ENCODE results near the gene TRIM26.
"Not testable (repeated sequence)": the region's sequence is repeated elsewhere in the genome, so short reads cannot be mapped to it uniquely, and the experiment has no call there.

The TRIM26 gene

DNA sequence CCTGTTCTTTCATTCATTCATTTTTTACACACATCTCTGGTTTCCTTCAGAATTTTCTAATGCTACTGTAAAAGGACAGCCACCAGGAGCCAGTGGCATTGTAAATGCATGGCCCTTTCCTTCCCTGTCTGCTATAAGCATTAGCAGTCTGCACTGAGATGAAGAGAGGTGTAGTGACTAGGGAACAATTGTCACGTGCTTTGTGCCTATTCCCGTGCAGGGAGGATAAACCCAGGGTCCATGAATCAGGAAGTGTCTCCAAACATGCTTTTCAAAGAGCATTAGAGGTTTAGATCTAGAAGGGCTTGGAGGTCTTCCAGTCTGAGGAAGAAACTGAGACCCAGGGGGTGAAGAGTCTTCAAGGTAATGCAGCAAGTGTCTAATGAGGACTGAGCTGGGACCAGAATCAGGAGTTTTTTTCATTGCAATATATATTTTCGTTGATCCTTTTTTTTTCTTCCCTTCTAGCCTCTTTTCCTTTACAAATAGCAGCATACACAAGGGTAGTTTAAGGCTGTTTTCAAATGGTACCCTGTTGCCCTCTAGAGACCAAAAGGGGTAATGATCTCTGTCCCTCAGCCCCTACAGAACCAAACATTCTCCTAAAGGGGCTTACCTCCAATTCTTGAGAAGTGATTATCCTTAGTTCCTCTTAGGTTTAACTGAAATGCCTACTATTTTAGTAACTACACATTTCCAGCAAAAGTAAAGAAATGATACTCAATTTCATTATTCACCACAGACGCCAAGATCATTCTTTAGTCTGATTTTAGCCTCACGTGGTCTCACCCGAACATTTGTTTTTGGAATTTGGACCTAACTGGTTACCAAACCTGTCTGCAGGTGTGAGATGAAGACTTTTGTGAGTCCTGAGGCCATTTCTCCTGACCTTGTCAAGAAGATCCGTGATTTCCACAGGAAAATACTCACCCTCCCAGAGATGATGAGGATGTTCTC lies 43.3 kb downstream of the TRIM26 start:
- H3K27ac Mint-ChIP-seq: no peak overlapping the region
- no peak overlapping the region for H3K4me3 Mint-ChIP-seq
- H3K4me1 Mint-ChIP-seq (ENCODE audit: low read depth): peaks cover 12% of the 10 kb centered on the region
- no peaks in the 10 kb centered on the region for H3K36me3 Mint-ChIP-seq (ENCODE audit: low read depth)
- no peaks in the 10 kb centered on the region for H3K9me3 Mint-ChIP-seq
- no peak for DNase-seq
- H3K27me3 Mint-ChIP-seq: peaks cover 62% of the 10 kb centered on the region

DNA sequence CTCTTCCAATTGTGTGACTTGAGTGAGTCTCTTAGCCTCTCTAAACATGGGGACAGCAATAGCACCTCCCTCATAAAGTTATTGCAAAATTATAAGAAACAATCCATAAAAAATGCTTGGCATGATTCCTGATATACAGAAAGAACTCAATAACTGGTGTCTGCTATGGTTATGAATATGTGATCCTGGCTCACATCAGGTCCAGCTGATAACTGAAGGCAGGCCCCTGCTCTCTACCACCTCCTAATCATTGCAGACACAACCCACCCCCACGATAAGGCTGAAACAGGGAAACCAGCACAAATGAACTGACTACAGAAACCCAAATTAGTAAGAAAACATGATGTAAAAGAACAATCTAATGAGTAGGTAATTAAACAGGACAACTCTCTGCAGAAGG lies 44.5 kb downstream of the TRIM26 start:
- H3K36me3 Mint-ChIP-seq (ENCODE audit: low read depth): no peaks in the 10 kb centered on the region
- H3K27ac Mint-ChIP-seq: no peak overlapping the region
- peaks cover 12% of the 10 kb centered on the region for H3K4me1 Mint-ChIP-seq (ENCODE audit: low read depth)
- no peaks in the 10 kb centered on the region for H3K9me3 Mint-ChIP-seq
- no peak overlapping the region for H3K4me3 Mint-ChIP-seq
- H3K27me3 Mint-ChIP-seq: peaks cover 64% of the 10 kb centered on the region
- no peak for DNase-seq

- peaks cover 23% of the 10 kb centered on the region for H3K4me1 Mint-ChIP-seq (ENCODE audit: low read depth)
- H3K27ac Mint-ChIP-seq: no peak overlapping the region
- no peak overlapping the region for H3K4me3 Mint-ChIP-seq
- no peaks in the 10 kb centered on the region for H3K9me3 Mint-ChIP-seq
- peaks cover 49% of the 10 kb centered on the region for H3K27me3 Mint-ChIP-seq
- DNase-seq: no peak
- H3K36me3 Mint-ChIP-seq (ENCODE audit: low read depth): no peaks in the 10 kb centered on the region
These were observed 46.1 kb downstream of the TRIM26 start for GRCh38 chr6:30167101-30167500.

- not testable (repeated sequence) for H3K27ac Mint-ChIP-seq; H3K36me3 Mint-ChIP-seq (ENCODE audit: low read depth); DNase-seq; H3K9me3 Mint-ChIP-seq; H3K4me3 Mint-ChIP-seq
- peaks cover 21% of the 10 kb centered on the region for H3K4me1 Mint-ChIP-seq (ENCODE audit: low read depth)
- peaks cover 31% of the 10 kb centered on the region for H3K27me3 Mint-ChIP-seq
These were observed 48.0 kb downstream of the TRIM26 start for GRCh38 chr6:30165238-30165637.

DNA sequence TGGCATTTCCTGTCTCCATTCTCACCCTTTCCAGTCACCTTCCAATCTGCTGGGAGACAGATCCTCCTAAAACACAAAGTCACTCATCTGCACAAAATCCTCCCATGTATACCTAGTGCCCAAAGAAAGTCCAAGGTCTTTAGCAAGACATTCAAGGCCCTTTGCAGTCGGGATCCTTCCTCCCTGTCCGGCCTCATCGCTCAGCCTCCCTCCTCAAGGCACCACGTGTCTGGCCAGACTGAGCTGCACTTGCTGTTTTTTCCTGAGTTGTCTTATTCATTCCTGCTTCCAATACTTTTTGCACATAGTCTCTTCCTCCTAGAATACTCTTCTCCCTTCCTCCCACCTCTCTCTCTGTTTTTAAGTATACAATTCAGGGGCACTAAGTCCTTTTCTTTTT lies 48.5 kb downstream of the TRIM26 start:
- no peaks in the 10 kb centered on the region for H3K9me3 Mint-ChIP-seq
- H3K4me1 Mint-ChIP-seq (ENCODE audit: low read depth): peaks cover 21% of the 10 kb centered on the region
- H3K4me3 Mint-ChIP-seq: no peak overlapping the region
- no peak overlapping the region for H3K27ac Mint-ChIP-seq
- no peaks in the 10 kb centered on the region for H3K36me3 Mint-ChIP-seq (ENCODE audit: low read depth)
- DNase-seq: no peak
- H3K27me3 Mint-ChIP-seq: peaks cover 31% of the 10 kb centered on the region

- no peak overlapping the region for H3K27ac Mint-ChIP-seq
These were observed 49.1 kb downstream of the TRIM26 start for GRCh38 chr6:30163918-30164654.

DNA sequence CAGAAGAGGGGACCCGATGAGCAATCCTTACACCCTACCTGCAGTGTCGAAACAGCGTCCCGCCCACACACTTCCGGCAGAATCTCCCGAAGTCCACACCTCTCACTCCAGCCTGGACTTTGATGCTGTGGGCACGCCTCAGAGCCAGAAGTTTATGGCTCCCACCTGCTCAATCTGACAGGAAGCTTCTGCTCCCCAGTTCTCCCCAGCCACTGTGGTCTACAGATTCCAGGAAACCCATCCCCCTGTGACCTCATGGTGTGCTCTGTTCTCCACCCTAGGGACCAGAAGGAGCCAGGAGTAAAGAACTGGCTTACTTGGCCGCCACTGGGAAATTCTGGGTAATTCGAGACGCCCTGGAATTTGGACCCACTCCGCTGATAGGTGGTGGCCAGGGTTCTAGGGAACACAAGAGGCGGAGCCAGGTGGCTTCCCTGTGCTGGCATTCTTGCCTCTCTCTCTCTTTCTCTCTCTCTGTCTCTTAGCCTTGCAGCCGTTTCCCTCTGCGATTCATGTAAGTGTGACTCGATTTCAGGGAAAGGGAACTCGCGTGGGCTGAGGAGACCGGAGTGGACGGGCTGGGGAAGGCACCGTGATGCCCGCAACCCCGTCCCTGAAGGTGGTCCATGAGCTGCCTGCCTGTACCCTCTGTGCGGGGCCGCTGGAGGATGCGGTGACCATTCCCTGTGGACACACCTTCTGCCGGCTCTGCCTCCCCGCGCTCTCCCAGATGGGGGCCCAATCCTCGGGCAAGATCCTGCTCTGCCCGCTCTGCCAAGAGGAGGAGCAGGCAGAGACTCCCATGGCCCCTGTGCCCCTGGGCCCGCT lies 49.9 kb downstream of the TRIM26 start, which contains the start of gene TRIM15:
Gene TRIM15 (plus strand): TSS at position 457 of the 828 bp plus-strand sequence. CDS start 139 bp downstream, at position 596.
- no peak within 1 kb of the TSS for H3K4me3 Mint-ChIP-seq
- H3K27me3 Mint-ChIP-seq: peaks cover 35% of the 10 kb centered on the region

More at GRCh38 chr6:30163918-30164654, 49.1 kb downstream of the TRIM26 start:
- Mint-ChIP-seq H3K9me3 (no peaks in the 10 kb centered on the region), H3K27me3 (peaks cover 35% of the 10 kb centered on the region), H3K4me1 (ENCODE audit: low read depth) (peaks cover 23% of the 10 kb centered on the region), H3K36me3 (ENCODE audit: low read depth) (no peaks in the 10 kb centered on the region), H3K4me3 (no peak overlapping the region)
- DNase-seq: no peak

GRCh38 chr6:30162265-30163089 lies 50.7 kb downstream of the TRIM26 start:
- Mint-ChIP-seq H3K4me3 (no peak overlapping the region), H3K4me1 (ENCODE audit: low read depth) (peaks cover 35% of the 10 kb centered on the region), H3K9me3 (no peaks in the 10 kb centered on the region), H3K27me3 (peaks cover 32% of the 10 kb centered on the region), H3K27ac (no peak overlapping the region), H3K36me3 (ENCODE audit: low read depth) (no peaks in the 10 kb centered on the region)
- no peak for DNase-seq

More for the DNA sequence above, 49.9 kb downstream of the TRIM26 start, which contains the start of gene TRIM15:
- no peaks in the 10 kb centered on the region for H3K9me3 Mint-ChIP-seq
- peak; percentile 70 for DNase-seq
- no peak within 1 kb of the TSS for H3K27ac Mint-ChIP-seq
- no peaks in the 10 kb centered on the region for H3K36me3 Mint-ChIP-seq (ENCODE audit: low read depth)
- H3K4me1 Mint-ChIP-seq (ENCODE audit: low read depth): peaks cover 31% of the 10 kb centered on the region

GRCh38 chr6:30160785-30161531 lies 52.2 kb downstream of the TRIM26 start, which contains the start of gene TRIM10:
TSS of gene TRIM10 (minus strand) at chr6:30161211. CDS start at chr6:30160858, 353 bp downstream.
- Mint-ChIP-seq H3K9me3 (no peaks in the 10 kb centered on the region), H3K27ac (no peak within 1 kb of the TSS), H3K4me3 (no peak within 1 kb of the TSS), H3K27me3 (peaks cover 41% of the 10 kb centered on the region), H3K36me3 (ENCODE audit: low read depth) (no peaks in the 10 kb centered on the region), H3K4me1 (ENCODE audit: low read depth) (peaks cover 27% of the 10 kb centered on the region)
- no peak for DNase-seq

DNA sequence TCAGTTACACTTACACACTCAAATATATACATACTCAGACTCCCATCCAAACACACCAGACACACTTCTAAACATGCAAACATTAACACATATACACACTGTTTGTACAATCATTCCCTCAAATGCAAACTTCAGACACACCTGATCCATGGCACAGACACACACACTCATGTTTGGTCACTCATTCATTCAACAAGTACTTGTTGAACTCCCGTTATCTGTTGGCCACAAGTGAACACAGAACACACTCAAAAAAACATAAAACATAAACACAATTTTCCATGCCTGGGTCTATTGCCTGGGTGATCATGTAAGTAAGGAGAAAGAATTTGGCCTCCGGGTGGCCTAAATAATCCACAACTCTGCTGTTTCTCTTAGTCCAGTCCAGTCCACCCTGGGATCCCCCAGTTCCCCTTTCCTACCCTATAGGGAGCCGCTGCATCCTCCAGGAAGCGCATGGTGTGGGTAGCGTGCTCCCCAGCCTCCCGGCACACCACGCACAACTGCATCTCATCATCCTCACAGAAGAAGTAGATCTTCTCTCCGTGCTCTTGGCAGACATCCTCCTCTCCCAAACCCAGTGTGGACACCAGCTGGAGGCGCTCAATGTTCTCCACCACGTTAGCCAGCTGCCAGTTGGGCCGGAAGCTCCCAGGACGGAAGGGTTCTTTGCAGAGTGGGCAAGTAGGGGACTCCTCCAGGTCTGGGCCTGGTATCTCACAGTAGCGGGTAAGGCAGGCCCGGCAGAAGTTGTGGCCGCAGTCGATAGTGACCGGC lies 53.0 kb downstream of the TRIM26 start:
- peaks cover 43% of the 10 kb centered on the region for H3K27me3 Mint-ChIP-seq
- H3K27ac Mint-ChIP-seq: no peak overlapping the region
- no peaks in the 10 kb centered on the region for H3K36me3 Mint-ChIP-seq (ENCODE audit: low read depth)
- peaks cover 27% of the 10 kb centered on the region for H3K4me1 Mint-ChIP-seq (ENCODE audit: low read depth)
- no peak for DNase-seq
- no peak overlapping the region for H3K4me3 Mint-ChIP-seq
- H3K9me3 Mint-ChIP-seq: no peaks in the 10 kb centered on the region

DNA sequence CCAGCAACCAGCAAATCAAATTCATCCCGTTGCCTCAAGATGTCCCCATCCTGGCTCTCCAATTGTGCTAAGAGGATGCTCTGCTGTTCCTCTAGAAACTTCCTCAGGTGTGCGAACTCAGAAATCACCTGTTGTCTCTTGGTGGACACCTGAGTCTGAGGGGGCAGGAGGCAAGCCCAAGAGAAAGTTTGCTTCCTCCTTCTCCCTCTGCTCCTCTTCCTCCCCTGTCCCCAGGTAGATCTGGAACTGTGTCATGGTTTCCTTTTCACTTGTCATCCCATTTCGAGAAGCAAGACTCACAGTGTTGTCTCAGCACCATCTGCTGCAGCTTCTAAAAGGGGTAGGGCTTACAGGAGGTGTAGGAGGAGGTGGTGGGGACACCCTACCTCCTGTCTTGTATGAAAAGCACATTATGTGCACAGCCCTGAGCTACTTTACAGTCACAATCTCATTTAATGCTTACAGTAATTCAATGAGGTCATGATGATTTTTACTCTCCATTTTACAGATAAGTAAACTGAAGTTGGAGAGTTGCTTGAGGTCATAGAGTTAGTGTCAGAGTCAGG lies 54.6 kb downstream of the TRIM26 start:
- no peak overlapping the region for H3K27ac Mint-ChIP-seq
- no peaks in the 10 kb centered on the region for H3K9me3 Mint-ChIP-seq
- no peaks in the 10 kb centered on the region for H3K36me3 Mint-ChIP-seq (ENCODE audit: low read depth)
- H3K27me3 Mint-ChIP-seq: peaks cover 44% of the 10 kb centered on the region
- peaks cover 26% of the 10 kb centered on the region for H3K4me1 Mint-ChIP-seq (ENCODE audit: low read depth)
- no peak overlapping the region for H3K4me3 Mint-ChIP-seq
- no peak for DNase-seq

GRCh38 chr6:30157999-30158398 lies 55.2 kb downstream of the TRIM26 start:
- H3K9me3 Mint-ChIP-seq: no peaks in the 10 kb centered on the region
- peaks cover 45% of the 10 kb centered on the region for H3K27me3 Mint-ChIP-seq
- H3K4me1 Mint-ChIP-seq (ENCODE audit: low read depth): peaks cover 21% of the 10 kb centered on the region
- no peak overlapping the region for H3K4me3 Mint-ChIP-seq
- H3K27ac Mint-ChIP-seq: no peak overlapping the region
- DNase-seq: no peak
- no peaks in the 10 kb centered on the region for H3K36me3 Mint-ChIP-seq (ENCODE audit: low read depth)
